RCC 7860 (cell line): ENCODE measurements around the gene SHROOM1.
"Not testable (repeated sequence)": the region's sequence is repeated elsewhere in the genome, so short reads cannot be mapped to it uniquely, and the experiment has no call there.

ENCODE experiments used
- DNase-seq: peaks from one replicate; pipeline ENCODE4 v3.0.0-alpha.2; 2015; ENCODE audit warnings: low spot score
- FAIRE-seq: peaks from 2 replicates; lab custom pipeline; 2012; peaks lifted over from hg19 to GRCh38; lab: Jason Lieb, UNC

SHROOM1 gene

DNA sequence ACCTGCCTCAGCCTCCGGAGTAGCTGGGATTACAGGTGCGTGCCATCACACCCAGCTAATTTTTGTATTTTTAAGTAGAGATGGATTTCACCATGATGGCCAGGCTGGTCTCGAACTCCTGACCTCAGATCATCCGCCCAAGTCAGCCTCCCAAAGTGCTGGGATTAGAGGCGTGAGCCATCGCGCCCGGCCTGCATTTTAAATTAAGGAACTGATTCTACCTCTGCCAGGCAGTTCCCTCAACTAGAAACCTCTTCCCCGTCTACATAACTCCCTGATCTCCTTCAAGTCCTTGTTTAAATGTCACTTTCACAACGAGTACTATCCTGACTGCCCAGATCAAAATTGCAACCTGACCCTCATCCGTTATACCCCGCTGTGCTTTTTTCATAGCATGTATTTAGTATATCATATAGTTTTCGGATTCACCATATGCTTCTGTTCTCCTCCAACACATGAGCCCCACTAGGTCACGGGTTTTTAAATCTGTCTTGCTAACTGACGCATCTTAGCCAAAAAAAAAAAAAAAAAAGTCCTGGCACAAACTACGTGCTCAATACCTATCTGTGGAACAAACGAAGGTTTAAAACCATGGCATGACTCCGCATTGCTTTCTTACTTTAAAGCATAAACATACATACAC lies 18.2 kb downstream of the SHROOM1 start:
- FAIRE-seq (no peak), DNase-seq (no peak)

DNA sequence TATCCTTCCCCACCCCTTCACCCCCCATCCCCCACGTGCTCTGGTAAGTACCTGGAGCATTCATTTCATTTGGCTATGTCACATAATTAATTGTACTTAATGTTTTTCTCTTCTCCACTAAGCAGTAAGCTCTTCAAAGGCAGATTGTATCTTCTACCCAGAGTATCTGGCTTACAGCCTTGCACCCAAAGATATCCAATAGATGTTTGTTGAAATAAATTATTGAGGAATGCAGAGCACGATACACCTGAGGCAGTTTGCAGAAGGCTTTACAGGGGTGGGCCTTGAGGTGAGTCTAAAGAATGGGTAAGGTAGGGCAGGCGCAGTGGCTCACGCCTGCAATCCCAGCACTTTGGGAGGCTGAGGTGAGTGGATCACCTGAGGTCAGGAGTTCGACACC lies 19.8 kb downstream of the SHROOM1 start:
- no peak for DNase-seq
- no peak for FAIRE-seq

DNA sequence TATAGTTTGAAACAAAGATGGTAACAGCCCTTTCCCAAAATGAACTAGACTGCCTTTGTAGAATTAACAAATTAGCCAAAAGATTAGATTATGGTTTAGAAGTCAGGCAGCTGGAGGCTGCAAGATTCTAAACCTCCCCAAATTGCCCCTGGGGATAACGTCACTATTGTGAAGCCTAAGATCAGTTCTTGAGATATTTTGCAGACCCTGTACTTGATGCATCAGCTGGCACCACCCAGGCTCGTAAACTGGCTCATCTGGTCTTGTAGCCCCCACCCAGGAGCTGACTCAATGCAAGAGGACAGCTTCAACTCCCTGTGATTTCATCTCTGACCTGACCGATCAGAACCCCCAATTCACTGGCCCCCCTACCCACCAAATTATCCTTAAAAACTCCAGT lies 21.6 kb downstream of the SHROOM1 start:
- DNase-seq (no peak), FAIRE-seq (no peak)

DNA sequence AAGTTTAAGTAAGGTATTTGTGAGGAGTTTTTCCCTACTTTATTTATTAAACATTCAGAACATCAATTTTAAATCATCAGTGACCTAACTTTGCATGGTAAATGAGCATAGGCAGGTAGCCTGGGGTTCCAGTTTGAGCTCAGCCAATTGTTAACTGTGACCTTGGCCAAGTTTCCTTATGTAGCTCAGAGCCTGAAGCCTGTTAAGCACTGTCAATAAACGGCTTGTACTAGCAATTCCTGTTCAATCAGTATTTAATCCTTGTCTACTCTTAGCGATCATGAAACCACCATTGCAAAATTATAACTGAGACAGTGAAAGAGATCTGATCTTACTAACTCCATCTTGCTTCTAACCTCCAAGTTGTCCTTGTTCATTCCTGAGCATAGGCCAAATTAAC lies 22.0 kb downstream of the SHROOM1 start:
- DNase-seq (no peak), FAIRE-seq (no peak)

DNA sequence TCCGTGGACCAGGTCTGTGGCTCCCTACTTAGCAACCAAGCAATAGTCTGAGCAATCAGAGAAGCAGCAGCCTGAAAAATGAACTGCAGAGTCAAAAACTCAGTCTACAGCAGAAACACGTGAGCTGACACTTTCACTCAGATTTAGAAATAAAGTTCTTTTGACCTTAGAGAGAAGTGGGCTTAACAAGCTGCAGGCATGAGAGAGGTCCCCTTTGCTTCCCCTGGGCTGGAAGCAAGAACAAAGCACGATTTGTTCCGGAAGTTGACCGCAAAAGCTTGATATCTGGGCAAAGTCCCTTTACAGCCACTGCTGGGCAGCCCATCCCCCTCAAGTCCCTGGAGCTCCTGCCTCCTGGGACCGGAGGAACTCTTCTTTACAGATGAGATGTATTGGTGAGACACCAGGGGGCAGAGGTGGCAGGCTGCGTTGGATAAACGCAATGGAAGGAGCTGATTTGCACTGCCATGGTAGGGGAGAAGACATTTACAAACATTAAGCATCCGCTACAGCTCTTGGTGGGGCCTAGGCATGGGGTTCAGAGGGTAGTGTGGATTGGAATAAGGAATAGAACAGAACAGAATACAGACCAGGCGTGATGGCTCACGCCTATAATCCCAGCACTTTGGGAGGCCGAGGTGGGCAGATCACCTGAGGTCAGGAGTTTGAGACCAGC lies 23.1 kb downstream of the SHROOM1 start:
- no peak for FAIRE-seq

DNA sequence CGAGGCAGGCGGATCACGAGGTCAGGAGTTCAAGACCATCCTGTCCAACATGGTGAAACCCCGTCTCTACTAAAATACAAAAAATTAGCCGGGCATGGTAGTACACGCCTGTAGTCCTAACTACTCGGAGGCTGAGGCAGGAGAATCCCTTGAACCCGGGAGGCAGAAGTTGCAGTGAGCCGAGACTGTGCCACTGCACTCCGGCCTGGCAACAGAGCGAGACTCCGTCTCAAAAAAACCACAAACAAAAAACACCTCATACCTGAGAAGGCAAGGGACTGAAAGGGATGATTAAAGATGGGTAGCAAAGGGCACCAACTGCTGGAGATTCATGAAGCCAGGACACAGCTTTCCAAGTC lies 23.7 kb downstream of the SHROOM1 start:
- not testable (repeated sequence) for FAIRE-seq, DNase-seq

More for the DNA sequence above, 23.1 kb downstream of the SHROOM1 start:
- no peak for DNase-seq

DNA sequence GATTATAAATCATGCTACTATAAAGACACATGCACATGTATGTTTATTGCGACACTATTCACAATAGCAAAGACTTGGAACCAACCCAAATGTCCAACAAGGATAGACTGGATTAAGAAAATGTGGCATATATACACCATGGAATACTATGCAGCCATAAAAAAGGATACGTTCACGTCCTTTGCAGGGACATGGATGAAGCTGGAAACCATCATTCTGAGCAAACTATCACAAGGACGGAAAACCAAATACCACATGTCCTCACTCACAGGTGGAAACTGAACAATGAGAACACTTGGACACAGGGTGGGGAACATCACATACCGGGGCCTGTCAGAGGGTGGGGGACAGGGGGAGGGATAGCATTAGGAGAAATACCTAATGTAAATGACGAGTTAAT lies 24.6 kb downstream of the SHROOM1 start:
- DNase-seq, FAIRE-seq: not testable (repeated sequence)

DNA sequence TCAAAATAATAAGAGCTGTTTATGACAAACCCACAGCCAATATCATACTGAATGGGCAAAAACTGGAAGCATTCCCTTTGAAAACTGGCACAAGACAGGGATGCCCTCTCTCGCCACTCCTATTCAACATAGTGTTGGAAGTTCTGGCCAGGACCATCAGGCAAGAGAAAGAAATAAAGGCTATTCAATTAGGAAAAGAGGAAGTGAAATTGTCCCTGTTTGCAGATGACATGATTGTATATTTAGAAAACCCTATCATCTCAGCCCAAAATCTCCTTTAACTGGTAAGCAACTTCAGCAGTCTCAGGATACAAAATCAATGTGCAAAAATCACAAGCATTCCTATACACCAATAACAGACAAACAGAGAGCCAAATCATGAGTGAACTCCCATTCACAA lies 26.2 kb downstream of the SHROOM1 start:
- DNase-seq, FAIRE-seq: not testable (repeated sequence)

DNA sequence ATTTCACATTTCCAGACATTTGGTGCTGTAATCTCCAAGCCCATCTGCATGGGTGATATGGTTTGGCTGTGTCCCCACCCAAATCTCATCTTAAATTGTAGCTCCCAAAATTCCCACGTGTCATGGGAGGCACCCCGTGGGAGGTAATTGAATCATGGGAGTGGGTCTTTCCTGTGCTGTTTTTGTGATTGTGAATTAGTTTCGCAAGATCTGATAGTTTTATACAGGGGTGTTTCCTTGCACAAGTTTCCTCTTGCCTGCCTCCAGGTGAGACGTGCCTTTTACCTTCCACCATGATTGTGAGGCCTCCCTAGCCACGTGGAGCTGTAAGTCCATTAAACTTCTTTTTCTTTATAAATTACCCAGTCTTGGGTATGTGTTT lies 27.8 kb downstream of the SHROOM1 start:
- not testable (repeated sequence) for FAIRE-seq, DNase-seq

DNA sequence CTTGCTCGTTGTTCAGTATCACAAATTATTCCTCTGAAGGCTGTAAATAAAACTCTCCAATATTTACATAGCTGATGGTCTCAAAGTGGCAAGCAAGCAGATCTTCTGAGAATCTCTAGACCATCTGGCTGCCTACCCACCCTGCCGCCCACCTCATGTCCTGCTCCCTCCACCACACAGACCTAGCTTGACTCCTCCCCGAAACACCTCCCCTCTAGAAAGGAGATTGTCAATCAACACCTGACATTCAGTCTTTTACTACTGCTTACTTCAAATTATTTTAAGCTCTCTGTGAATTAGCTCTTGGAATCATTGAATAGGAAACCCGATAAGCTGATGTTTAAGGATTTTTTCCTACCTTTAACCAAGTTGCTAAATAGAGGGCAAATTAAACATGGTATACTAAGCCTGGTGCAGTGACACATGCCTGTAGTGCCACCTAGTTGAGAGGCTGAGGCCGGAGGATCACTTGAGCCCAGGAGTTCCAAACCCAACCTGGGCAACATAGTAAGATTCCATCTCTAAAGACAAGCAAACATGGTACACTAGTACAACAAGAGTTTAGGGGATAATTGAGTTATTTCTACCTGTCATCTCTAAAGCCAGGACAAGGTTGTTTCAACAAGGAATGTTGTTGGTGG lies 28.3 kb downstream of the SHROOM1 start:
- FAIRE-seq = no peak
- no peak for DNase-seq

DNA sequence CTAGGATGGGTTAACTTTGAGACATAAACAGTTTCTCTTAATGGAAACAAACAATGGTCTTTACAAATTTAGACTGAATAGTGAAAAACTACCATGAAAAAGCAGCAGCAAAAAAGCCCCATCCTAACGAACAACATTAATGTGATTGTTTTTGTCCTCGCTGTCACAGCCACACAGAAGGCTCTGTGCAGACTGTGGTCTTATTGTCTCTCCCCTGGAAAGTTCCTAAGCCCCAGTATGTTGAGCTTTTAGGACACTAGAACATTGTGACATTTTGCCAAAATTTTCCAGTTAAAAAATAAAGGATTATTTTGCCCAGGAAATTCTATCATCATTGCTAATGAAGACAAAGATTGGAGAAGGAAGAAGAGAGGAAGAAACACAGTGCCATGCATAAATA lies 29.9 kb downstream of the SHROOM1 start:
- FAIRE-seq (no peak), DNase-seq (no peak)

DNA sequence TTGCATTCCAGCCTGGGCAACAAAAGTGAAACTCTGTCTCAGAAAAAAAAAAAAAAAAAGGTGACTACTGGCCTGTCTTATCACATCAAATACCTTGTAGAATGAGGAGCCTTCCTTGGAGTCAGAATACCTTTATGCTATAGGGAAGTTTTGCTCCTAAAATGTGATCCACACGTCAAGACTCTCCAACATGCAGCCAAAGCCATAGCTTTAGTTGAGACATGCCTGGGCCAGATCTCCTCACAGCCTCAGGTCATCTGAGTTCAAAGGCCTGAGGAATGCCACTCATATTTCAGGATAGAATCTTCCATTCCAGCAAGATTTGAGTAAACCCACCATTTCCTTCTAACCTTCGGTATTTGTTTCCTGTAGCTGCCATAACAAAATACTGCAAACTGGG lies 31.1 kb downstream of the SHROOM1 start:
- no peak for FAIRE-seq

DNA sequence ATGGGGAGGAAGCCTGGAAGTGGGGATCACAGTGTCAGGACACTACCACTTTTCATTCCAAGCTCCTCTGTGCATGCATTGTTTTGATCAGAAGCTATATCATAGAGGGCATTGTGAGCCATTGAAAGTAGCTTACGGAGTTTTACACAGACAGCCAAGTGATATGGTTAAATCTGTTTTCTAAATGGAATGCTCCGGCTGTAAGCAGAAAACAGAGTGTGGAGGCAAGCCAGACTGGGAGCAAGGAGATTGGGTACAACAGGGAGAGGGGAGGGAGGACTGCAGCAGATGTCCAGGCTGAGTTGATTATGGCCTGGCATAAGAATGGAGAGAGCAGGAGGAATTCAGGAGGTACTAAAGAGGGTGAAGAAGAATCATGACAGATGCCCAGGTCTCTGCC lies 32.8 kb downstream of the SHROOM1 start:
- no peak for FAIRE-seq

More for the DNA sequence above, 31.1 kb downstream of the SHROOM1 start:
- no peak for DNase-seq

DNA sequence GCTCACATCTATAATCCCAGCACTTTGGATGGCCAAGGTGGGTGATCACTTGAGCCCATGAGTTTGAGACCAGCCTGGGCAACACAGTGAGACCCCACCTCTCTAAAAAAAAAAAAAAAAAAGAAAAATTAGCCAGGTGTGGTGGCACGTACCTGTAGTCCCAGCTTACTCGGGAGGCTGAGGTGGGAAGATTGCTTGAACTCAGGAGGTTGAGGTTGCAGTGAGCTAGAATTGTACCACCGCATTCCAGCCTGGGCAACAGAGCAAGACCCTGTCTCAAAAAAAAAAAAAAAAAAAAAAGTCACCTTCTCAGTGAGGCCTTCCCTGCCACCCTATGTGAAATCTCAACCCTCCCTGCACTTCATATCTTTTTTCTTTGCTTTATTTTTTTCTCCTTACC lies 39.4 kb downstream of the SHROOM1 start:
- FAIRE-seq = no peak
- DNase-seq = no peak

More for the DNA sequence above, 32.8 kb downstream of the SHROOM1 start:
- DNase-seq = no peak

DNA sequence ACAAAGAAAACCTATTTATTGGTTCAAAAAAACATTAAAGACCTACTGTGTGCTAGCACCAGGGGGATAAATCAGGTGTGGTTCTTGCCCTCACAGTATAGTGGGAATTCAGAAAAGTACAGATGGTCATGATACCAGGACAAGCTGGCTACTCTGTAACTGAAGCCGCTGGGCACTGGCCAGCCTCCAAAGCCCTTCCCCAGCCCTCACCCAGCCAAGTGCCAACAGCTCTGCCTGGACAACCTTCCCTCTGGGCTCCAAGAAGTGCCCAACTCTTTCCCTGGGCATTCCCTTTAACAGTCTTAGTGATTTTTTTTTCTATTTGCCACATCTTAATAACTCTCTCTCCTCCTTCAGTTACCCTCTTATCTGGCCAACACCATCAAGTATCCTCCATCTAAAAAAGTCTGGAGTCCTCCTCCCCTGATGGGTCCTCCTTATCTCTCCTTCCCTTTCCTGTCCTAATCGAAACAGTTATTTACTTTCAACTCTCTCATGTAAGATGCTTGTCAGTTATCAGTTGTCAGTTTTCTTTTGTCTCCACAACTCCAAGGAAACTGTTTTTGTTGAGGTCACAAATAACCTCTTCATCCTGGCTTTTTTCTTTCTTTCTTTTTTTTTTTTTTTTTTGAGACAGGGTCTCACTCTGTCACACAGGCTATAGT lies 40.1 kb downstream of the SHROOM1 start:
- FAIRE-seq (no peak), DNase-seq (no peak)

DNA sequence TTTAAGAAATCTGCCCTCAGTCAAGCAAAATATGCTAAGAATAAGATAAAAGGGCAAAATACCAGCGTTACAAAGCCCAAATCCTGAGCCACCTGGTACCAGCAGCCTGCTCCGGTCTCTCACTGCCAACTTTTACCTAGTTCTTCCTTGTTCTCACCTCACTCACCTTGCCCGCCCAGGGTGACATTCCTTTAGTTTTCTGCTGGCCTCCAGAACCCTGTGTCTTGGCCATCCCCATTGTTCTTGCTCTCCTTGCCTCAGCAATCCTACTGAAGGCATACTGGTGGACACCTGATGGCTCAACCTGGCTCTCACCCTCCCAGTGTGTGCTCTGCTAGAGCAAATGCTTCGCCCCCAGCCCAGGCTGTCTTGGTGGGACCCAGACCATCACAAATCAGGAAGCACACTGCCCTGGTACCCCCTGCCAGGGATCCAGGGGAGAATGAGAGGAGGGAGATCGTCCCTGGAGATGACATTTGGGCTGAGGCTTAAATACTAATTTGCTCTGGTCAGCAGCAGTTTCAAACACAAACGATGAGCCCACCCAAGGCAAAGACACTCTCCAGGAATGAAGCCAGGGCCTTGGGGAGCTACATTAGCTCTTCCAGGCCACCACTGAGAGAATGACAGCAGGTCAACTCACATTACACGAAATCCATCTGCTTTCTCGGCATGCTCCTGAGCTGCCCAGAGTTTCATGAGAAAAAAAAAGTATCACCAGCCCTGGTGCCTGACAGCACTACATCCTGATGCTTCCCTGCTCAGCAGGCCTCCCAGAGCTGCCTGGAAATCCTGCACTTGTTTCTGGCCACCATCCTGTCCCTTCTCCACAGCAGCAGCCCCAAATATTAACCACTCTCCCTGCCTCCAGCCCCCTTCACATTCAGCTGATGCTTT lies 41.2 kb downstream of the SHROOM1 start:
- FAIRE-seq = no peak
- DNase-seq = no peak

DNA sequence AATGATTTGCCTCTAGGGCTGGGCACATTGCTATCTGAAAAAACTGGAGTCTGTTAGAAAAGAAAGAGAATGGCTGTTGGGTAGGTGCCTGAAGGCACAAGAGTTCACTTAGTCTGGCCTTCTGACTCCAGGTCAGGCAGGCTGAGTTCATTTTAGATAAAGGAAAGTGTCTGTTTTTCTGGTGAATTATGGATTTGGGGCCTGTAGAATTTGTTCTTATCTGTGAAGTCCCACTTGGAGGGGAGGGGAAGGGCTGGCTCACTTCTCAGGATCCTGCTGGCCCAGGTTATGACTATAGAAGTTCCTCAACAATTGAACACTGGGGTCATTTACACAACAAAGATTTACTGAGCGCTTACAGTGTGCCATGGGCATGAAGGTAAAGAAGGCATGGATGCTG lies 41.9 kb downstream of the SHROOM1 start:
- FAIRE-seq (no peak), DNase-seq (no peak)

DNA sequence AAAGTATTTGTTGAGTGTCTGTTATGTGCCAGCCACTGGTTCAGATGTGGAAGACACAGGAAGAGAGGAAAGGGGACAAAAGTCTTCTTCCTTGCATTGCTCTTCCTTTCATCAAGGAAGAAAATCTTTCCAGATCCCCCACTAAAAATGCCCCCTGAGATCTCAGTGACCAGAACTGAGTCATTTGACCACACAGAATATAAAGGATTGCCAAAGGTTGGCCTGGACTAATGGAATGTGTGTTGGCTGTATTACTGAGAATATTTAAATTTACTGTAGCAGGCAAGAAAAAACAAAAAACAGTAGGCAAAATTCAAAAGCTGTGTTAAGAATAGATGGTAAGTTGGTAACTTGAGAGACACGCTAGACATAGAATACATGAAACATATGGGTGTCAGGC lies 43.4 kb downstream of the SHROOM1 start:
- no peak for DNase-seq
- no peak for FAIRE-seq

DNA sequence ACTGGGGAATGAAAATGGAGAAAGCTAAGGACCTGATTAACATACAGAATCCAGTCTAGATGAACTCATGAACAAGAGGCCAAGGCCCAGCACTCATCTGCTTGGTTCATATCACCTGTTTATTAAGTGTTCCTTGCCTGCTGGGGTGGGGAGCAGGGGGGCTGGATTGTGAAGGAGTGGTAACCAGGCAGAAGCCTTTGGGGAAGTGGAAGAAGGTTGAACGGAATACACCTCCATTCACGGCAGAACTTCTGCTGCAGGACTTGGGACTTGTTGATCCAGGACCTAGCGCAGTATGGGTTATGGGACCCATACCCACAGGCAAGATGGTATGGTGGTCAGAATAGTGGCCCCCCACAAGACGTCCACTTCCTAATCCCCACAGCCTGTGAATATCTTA lies 44.6 kb downstream of the SHROOM1 start:
- no peak for DNase-seq
- no peak for FAIRE-seq

DNA sequence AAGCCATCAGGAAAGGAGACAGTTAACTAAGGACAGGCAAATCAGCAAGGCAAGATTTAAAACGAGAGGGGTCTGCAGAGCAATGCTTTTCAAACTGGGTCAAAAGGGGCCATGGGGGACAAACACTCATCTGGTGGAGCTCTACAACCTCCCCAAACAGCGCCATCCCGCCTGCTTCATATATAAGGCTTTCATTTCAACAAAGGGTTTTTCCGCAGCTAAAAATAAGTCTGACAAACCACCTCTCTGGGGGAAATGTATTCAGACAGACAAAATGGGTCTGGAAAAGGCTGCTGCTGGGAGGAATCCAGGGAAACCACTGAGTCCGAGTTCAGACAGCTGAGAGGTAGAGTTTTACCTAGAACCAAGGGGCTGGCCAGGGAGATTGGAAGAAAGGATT lies 45.1 kb downstream of the SHROOM1 start:
- DNase-seq (no peak), FAIRE-seq (no peak)

DNA sequence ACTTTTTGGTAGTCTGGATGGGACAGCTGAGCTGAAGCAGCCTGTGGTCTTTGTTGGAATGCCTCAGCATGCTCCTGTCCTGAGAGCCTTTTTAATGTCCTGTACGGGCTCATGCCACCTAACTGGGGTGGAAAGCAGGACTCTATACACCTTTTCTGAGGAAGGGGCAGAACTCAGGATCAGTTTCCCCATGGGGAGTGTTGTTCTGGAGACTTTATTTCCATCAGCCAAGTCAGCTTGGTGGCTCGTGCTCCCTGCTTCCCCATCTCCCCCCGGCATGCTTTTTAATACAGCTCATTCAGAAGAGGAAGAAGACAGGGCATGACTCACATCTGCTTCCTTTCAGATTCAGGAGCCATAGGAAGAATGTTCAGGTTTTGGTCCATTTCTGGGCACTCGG lies 48.3 kb downstream of the SHROOM1 start:
- DNase-seq (peak; percentile 50), FAIRE-seq (no peak)
